ENCODE data around the gene FBRS. TPM values are rescaled to one million over a fixed set of nuclear protein-coding genes. Genes with fewer than 3 reads are reported as not detected.

FBRS gene
- total and polyA plus RNA-seq, 2 donors from 2014 or later, result 26.3 to 66.2 TPM

DNA sequence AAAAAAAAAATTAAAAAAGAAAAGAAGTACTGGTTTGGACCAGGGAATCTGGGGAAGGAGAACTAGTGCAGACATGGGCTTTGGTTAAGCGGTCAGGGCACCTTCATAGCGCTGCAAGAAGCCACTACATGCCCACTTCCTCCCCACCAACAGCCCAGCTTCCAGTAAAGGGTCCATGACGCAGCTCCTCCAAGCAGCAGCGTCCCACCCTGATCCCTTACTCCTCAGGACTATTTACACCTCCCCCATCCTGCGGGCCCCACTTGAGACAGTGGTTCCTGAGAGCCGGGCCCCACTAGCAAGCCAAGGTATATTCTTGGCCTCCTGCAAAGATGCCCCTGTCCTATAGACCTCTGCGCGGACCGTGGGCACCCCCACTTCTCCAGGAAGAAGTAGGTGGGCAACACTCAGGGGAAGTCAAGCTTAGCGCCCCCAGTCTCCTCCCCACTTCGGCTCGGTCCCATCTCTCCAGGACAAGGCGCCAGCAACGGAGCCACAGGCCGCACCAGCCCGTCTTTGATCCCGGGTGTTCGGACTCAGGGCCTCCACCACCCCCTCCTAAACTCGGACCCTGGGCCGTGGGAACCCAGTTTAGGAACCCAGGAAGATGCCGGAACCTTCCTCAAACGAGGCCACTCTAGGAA, 8.4 kb upstream of the FBRS start:
- H3K27ac ChIP-seq (ENCODE audit: low read depth in 2 of 2, low read length in 2 of 2), result peak overlapping the region; percentile 90
- peak overlapping the region; percentile 90 to 96 (median 95) for H3K4me3 ChIP-seq (ENCODE audit: low read length in 3 of 3)
- FAIRE-seq (no peak), DNase-seq (peak in 2 of 5 donors; percentile 47 to 89)
- peaks cover 0 to 13% (median 4%) of the 10 kb centered on the region in 3 donors for H3K4me1 ChIP-seq (ENCODE audit: control insufficient read depth in 2 of 3, insufficient read depth in 2 of 3, low read depth in 1 of 3, low read length in 3 of 3)
- TF ChIP-seq, protein P1, sequence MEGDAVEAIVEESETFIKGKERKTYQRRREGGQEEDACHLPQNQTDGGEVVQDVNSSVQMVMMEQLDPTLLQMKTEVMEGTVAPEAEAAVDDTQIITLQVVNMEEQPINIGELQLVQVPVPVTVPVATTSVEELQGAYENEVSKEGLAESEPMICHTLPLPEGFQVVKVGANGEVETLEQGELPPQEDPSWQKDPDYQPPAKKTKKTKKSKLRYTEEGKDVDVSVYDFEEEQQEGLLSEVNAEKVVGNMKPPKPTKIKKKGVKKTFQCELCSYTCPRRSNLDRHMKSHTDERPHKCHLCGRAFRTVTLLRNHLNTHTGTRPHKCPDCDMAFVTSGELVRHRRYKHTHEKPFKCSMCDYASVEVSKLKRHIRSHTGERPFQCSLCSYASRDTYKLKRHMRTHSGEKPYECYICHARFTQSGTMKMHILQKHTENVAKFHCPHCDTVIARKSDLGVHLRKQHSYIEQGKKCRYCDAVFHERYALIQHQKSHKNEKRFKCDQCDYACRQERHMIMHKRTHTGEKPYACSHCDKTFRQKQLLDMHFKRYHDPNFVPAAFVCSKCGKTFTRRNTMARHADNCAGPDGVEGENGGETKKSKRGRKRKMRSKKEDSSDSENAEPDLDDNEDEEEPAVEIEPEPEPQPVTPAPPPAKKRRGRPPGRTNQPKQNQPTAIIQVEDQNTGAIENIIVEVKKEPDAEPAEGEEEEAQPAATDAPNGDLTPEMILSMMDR (IDR thresholded peaks at IDR 0.05; ENCODE audit: borderline replicate concordance, extremely low read depth, insufficient read depth), result no peak
- intact Hi-C loops (cut with DNase I), result no loop called here
- H3K27me3 ChIP-seq (ENCODE audit: control insufficient read depth, insufficient read depth, low read length), result no peaks in the 10 kb centered on the region
- H3K9me3 ChIP-seq (ENCODE audit: control insufficient read depth in 2 of 3, insufficient read depth in 1 of 3, low read length in 3 of 3), result no peaks in the 10 kb centered on the region
- peaks cover 0 to 14% (median 4%) of the 10 kb centered on the region in 3 donors for H3K36me3 ChIP-seq (ENCODE audit: control insufficient read depth in 2 of 3, insufficient read depth in 3 of 3, low read length in 3 of 3)
- H3K9ac ChIP-seq (ENCODE audit: low read length in 3 of 3), result peak overlapping the region; percentile 52 to 82 (median 62)

DNA sequence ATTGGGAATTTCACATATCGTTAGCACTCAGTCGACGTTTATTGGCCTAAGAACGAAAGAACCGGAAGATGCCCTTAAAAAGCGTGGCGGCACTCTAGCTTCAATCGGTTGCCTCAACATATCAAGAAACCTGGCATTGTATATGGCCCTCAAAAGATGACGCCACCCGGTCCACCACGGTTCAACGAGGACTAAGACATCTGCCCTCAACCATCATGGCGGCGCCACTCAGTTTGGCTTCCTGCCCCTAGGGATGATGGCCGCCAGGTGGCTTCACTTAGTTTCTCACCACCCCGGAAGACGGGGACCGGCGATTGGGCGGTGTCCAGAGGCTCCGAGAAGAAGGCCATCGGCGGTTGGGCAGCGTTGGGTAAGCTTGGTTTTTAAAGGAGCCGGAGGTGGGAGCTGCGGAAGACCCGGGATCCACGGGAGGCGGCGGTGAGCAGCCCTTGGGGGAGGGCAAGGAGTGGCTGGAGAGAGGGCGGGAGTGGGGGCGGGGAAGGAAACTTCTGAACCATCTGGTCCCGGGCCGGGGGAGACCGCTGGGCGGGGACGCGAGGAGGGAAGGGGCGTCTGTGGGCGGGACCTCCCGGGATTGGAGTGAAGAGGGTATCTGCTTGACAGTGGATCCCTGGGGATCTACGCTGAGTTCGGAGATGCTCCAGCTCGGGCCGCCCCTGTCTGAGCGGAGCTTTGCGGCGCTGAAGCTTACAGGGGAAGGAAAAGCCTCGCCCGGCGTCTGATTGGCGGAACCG, 7.7 kb upstream of the FBRS start, which contains the start of gene PRR14:
Gene PRR14, plus strand, starts transcription at position 592 of the 755 bp plus-strand sequence. CDS start 686 bp downstream, outside the sequence.
- TF ChIP-seq, protein P1 (IDR thresholded peaks at IDR 0.05; ENCODE audit: borderline replicate concordance, extremely low read depth, insufficient read depth), result peak; percentile 11
- Histone ChIP-seq H3K27me3 (ENCODE audit: control insufficient read depth, insufficient read depth, low read length) (no peaks in the 10 kb centered on the region), H3K36me3 (ENCODE audit: control insufficient read depth in 2 of 3, insufficient read depth in 3 of 3, low read length in 3 of 3) (peaks cover 4 to 21% (median 10%) of the 10 kb centered on the region in 3 donors), H3K9ac (ENCODE audit: low read length in 3 of 3) (peak within 1 kb of the TSS; percentile 76 to 98 (median 96)), H3K9me3 (ENCODE audit: control insufficient read depth in 2 of 3, insufficient read depth in 1 of 3, low read length in 3 of 3) (no peaks in the 10 kb centered on the region), H3K4me1 (ENCODE audit: control insufficient read depth in 2 of 3, insufficient read depth in 2 of 3, low read depth in 1 of 3, low read length in 3 of 3) (peaks cover 0 to 13% (median 4%) of the 10 kb centered on the region in 3 donors), H3K4me3 (ENCODE audit: low read length in 3 of 3) (peak within 1 kb of the TSS; percentile 90 to 96 (median 95)), H3K27ac (ENCODE audit: low read depth in 2 of 2, low read length in 2 of 2) (peak within 1 kb of the TSS; percentile 90 to 93)
- DNase-seq (peak; percentile 100), FAIRE-seq (peak; percentile 97)
- intact Hi-C loops (cut with DNase I), result no loop called here

DNA sequence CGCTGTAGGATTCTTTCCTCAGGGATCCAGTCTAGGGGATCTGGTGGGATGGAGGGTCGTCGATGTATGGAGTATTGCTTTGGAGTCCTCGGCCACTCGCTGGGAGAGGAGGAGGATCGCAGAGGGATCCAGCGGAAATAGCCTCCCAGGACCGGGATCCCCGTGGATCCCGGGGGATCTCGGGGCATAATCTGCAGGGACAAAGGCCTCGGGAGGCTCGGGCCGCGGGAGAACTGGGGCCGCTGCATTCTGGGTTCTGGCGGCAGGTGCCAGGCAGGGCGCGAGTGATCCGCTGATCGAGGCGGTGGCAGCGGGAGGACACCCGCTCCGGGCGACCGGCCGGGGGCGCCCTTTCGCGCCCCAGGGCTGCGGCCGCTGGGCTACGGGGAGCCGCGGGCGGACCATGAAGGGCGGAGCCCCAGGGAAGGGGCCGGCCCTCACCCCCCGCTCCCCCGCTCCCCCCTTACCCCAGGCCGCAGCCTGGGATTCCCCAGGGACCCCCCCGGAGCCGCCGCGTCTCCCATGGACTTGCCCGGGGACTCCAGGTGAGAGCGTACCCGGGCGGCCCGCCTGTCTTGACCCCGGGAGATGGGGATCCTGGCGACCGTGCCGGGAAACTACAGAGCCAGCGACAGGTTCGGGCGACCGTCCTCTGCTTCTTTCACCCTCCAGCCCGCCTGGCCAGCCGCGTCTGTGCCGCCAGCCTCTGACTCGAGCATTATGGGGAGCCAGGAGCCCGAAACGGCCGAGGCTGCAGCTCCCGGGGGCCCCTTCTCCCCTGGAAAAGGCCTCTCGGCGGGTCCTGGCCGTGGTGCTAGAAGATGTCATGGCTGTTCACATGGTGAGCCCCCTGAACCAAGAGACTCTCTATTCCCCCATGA, 6.9 kb upstream of the FBRS start:
- Histone ChIP-seq H3K36me3 (ENCODE audit: control insufficient read depth in 2 of 3, insufficient read depth in 3 of 3, low read length in 3 of 3) (peaks cover 7 to 29% (median 10%) of the 10 kb centered on the region in 3 donors), H3K9me3 (ENCODE audit: control insufficient read depth in 2 of 3, insufficient read depth in 1 of 3, low read length in 3 of 3) (no peaks in the 10 kb centered on the region), H3K27me3 (ENCODE audit: control insufficient read depth, insufficient read depth, low read length) (no peaks in the 10 kb centered on the region), H3K27ac (ENCODE audit: low read depth in 2 of 2, low read length in 2 of 2) (peak overlapping the region; percentile 90 to 93), H3K9ac (ENCODE audit: low read length in 3 of 3) (peak overlapping the region; percentile 76 to 98 (median 96)), H3K4me1 (ENCODE audit: control insufficient read depth in 2 of 3, insufficient read depth in 2 of 3, low read depth in 1 of 3, low read length in 3 of 3) (peaks cover 0 to 13% (median 4%) of the 10 kb centered on the region in 3 donors), H3K4me3 (ENCODE audit: low read length in 3 of 3) (peak overlapping the region; percentile 90 to 96 (median 95))
- peak; percentile 54 to 92 (median 82) for DNase-seq
- TF ChIP-seq, protein P1 (IDR thresholded peaks at IDR 0.05; ENCODE audit: borderline replicate concordance, extremely low read depth, insufficient read depth), result peak; percentile 67
- no peak for FAIRE-seq
- intact Hi-C loops (cut with DNase I), result no loop called here
